HG02610 (cell line): Measurements from ENCODE around the gene METTL25B.

ENCODE experiments used
- ATAC-seq: cut with Tn5 transposase; IDR thresholded peaks from one replicate; pipeline ENCODE4 v1.9.1; 2021; ENCODE audit warnings: mild to moderate bottlenecking, moderate library complexity; ENCODE audit not compliant: unreplicated experiment

METTL25B gene

DNA sequence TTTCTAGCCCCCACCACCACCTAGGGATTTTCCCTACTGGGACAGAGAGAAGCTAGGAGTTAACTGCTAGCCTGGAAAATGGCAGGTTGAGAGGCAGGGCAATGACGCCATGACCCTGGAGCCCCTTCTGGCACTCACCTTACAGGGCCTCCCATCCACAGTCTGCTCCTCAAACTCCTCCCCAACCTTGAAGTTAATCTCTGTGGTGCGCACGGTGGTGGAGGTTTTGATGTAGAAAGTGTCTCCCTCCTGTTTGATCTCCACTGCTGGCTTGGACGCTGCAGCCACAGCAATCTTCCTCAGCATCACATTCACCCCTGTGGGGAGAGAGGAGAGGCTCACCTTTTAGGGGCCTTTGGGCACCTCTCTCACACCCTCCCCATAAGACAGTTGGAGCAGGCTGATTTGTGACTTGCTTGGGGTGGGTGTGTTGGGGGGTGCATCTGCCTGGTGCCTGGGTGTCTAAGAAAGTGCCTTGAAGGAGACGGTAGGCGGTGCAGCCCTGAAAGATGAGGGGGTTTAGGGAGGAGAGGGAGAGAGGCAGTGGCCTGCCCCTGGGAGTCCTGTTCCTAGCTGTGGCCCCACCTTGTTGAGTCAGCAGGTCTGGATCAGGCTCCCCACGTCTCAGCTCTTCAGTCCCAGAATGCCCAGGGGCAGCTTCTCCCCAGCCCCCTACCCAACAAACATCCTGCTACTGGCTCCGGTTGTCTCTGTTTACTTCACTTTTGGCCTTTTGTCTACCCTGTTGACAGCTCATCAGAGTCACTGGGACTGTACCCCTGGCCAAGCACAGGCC lies 27.3 kb upstream of the METTL25B start:
- no peak for ATAC-seq

DNA sequence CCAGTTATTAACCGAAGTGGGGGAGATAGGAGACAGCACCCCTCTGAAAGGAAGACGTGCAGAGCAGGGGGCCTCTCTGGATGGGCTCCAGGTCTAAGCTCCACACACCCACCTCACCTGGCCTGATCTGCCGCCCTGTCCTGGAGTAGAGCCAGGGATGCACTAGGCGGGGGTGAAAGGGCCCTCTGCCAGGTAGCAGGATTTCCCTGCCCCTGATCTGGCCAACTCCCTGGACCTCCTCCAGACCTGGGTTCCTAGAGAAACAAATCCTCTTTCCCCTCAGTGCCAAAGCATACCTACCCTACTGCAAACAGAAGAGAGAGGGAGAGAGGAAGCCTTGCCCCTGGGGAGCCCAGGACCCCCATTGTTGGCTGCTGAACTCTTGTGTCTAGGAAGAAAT lies 24.9 kb upstream of the METTL25B start:
- no peak for ATAC-seq

DNA sequence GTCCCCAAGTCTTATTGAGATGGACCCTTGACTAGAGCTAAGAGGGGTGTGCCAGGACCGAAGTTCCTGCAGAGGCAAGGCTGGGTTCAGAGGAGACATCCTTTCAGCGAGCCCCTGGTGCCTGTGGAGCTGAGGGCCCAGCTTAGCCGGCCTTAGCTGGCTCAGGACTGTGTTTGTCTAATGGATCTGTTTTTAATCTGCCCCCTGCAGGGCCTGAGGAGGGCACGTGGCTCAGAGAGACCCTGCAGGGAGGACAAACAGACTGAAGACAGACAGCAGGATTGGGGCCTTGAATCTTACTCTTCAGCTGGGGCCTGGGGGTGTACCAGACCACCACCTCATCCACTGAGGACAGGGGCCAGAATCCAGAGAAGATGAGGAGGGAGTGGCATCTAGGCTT lies 24.5 kb upstream of the METTL25B start:
- ATAC-seq, result no peak

DNA sequence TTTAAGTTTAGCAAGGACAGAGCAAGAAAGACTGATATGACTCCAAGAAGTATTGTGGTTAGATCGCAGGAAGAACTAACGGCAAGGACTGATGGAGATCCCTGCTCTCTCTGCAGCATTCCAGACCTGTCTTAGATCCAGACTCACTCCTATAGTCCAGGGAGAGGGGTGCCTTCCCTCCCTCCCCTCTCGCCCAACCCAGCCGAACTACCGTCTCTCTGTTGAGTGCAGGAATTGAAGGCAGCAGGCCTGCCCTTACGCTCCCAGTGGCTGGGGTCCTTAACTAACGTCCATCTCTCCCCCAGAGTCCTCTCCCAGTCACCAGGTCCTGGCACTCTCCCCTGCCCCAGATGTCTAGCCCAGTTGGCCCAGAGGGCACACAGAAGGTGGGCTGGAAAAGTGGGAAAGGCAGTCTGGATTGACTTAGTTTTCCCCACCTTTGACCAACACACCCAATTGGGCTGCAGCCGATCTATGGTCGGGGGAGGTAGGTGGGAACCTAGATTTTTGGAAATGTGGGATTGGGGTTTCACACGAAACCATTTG lies 24.0 kb upstream of the METTL25B start:
- ATAC-seq, result no peak

DNA sequence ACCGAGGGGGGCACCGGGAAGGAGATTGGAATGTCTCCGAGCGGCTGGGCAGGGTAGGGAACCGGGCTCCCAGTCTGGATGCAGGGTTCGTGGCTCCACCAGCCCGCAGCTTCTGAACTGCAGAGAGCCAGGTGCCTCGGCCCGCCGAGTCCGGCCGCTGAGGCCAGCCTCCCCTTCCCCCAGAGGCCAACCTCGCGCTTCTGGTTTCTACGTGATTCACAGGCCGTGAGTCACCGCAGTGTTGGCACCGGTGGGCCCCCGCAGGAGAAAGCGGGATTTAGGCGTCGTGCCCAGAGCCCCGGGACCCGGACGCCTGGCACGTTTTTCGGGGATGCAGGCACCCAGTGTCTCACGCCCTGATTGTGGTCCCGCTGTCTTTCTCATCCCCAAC lies 23.3 kb upstream of the METTL25B start:
- no peak for ATAC-seq

DNA sequence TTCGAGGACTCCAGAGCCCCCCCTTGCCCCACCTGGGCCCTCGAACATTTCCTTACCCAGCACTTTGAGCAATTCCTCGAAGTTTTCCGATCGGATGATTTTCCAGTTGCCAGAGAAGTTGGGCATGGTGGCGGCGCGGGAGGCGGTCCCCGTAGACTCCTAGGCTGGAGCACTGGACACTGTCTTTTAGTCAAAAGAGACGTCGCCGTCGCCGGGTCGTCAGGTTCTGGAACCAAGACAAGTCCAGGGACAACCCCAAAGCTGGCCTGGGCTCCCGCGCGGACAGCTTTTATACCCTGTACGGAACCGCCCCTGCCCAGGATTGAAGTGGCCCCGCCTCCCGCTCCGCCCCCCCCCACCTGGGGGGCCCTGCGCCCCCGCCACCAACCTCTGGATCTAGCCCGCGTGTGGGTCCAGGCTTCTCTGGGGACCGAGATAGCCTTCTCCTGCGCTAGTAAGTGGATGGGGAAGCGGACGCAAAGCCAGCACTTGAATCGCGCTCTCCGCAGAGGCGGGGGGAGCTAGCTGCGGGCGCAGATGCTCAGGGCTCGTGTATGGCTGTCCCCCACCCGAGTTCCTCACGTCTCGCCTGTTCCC lies 22.9 kb upstream of the METTL25B start, which contains the start of gene CRABP2:
TSS of gene CRABP2 (minus strand) at position 263 of the 597 bp plus-strand sequence. CDS start at position 126, 137 bp downstream.
- ATAC-seq, result no peak

DNA sequence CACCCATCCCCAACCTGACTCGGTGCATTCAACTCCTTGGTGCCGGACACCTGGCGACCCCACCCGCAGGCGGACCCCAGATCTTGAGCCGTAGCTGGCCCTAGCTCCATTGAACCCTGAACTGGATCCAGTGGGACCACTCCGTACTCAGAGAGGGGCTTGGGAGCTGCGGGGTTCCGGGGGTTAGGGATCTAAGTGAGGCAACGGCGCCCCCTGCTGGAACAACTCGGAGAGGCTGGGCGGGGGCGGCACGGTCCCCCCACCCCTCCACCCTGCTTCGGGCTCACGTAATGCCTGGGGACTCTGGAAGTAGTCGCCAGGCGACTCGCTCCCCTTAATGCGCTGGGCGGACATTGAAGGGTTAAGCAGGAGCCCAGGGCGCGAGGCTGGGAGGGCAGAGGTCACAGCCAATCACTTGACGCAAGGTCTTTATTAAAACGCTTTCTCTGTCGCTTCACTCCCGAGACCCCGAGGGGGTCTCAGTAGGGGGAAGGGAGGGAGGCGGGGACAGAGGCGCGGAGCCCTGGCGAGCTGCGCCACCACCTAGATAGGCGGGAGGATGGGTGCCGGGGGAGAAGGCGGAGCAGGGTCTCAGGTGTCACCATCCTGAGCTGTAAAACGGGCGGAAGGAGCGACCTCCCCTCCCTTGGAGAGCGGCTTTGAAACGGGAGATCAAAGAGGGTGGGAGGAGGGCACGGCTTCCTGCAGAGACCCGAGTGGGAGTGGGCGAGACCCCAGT lies 22.2 kb upstream of the METTL25B start:
- no peak for ATAC-seq

DNA sequence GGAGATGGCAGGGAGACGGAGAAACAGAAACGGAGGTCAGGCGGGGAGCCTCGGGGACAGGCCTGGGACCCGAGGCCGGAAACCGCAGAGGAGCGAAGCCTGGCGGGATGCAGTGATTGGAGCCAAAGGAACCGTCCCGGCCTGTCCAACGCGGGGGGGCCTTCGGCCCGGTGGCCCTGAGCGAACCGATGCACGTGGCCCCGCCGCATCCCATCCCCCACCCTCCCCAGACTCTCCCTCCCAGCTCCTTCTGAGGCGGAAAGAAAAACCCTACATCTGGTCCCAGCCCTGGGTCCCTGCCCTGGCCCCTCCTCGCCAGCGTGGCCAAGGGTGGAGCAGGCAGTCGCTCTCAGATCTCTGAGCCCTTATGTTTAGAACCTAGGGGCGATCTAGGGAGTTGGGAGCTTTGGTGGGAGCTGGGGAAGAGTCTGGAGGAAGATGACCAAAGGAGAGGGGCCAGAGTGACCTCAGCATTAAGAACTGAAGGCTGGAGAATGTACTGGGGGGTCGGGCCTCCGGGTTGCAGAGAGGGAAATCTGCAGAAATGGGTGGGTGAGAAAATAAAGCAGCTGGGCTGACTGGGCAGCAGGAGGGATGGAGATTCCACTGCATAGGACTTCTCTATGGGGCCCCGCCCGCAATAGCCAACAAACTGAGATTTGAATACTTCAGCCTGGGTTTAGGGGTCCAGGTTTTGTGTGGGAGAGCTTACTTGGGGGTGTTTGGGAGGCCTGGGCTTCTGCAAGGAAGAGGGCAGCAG lies 21.4 kb upstream of the METTL25B start:
- ATAC-seq, result no peak

DNA sequence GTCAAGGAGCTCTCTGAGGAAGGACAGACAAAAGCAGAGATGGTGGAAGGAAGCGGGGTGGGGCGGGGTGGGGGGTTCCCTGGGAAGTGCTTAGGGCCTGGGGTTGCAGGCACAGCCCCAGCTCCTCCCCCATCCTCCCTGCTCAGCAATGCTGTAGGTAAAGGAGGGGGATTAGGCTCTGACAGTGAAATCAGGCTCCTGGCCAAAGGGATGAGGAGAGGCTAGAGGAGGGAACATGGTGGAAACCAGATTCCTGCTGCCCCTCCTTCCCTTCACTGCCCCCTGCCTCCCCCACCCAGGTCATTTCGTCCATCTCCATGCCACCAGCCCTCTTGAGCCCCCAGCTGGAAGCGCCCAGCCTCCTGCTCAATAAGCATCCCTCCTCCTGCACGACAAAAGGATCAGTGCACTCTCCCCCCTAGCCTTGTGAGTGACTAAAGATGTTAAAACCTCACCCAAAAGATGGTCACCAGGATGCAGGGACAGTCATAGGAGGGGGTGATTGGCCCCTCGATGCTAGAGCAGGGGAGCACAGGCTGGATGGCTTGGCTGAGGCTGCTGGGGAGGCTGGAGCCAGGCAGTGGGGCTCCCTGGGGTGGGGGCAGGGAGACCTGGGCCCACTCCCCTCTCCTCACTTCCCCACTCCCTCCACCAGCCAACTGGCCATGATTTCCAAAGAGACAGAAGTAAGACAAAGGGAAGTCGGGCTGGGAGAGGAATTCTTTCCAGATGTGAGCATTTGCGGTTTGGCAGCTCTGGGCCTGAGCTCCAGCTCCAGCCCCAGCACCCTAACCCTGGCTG lies 20.7 kb upstream of the METTL25B start:
- no peak for ATAC-seq

DNA sequence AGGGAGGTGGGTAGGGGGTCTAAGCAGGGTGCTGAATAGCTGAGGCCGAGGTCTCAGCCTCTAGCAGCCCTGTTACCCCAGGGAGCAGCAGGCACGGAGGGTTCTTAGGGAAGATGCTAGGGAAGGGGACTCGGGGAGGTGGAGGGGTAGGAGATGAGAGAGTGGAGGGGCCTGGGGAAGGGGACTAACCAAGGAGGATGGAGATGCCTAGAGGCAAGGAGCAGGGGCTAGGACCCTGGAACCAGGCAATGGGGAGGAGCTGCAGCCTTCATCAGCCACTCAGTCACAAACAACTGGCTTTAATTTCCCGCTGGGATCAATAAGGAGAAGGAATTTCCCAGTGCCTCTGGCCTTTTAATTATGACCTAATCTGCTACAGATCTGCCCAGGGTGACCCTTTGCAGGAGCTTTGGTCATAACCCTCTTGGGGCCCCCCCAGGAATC lies 20.0 kb upstream of the METTL25B start:
- no peak for ATAC-seq

DNA sequence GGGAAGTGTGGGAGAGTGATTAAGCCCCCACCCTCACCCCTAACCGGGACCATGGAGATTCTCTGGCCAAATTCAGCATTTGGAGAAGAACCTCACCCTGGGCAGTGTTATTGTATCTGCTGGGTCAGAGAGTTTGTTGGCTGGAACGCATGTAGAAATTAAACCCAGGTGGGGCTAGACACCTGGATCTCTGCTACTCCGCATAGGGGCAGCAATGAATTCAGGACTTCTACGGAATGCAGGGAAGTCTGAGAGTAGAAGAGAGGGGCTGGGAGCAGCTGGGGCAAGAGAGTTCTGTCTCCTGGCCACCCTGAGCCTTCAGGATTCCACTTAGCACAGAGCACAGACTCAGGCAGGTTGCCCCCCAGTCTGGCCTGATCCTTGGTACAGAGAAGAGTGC lies 19.2 kb upstream of the METTL25B start:
- ATAC-seq, result no peak

DNA sequence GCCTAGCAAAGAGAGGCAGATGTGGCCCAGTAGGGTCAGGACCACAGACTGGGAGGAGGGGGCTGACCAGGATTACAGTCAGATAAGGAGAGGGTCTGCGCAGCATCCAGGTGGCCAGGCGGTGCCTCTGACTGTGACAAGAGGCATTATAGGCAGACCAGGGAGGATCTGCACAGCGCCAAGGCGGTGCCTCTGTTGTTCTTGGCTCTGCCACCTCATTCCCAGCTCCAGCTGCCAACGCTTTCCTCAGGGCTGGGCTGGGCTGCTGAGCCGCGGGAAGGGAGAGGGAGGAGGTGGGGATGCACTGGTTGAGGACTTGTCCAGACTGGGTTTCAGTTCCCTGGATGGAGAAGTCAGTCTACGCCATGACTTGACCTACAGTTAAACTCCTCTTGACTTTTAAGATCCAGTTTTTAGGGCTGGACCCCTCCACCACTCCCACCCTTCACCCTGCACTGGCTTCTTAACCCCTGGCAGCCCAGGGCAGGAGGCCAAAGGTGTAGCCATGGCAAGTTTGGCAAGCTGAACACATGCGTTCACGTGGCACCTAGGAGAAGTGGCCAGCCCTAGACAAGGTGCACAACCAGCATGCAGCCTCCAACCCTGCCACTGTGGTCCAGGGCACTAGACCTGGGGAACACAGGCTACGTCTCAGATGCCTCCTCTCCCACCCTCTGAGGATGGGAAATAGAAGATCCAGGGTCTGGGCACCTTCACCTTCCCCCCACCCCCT lies 18.3 kb upstream of the METTL25B start:
- ATAC-seq, result no peak

DNA sequence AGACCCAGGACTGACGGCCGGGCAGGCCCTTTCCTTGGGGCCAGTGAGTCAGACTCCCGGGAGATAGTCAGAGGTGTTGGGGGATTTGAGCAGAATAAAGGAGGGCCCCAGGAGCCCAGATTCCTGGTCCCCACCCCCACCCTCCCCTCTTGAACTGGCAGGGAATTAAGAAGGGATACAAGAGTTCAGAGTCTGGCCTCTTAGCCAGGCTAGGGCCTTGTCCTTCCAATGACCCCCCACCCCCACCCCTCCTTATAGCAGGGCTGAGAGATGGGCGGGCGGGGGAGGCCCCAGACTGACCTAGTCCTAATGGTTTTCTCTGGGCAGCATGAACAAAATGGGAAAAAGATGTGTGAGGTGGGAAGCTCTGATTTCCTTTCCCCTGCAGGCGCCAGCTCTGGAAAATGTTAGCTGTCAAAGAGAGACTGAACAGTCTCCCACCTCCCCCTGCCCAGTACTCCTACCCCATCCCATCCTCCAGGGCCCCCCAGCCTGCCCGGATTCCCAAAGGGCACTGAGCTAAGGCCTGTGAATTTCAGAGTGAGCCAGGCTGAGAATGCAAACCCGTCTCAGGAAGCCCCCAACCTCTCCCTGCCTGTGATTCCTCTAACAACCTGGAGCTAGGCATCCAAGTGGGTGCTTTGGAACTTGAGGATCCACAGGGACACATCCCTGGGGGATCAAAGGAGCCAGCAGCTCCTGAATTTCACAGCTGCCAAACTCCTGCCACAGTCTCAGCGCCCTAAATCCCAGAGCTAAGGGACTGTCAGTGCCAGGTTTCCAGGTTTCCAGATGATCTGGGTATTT lies 17.1 kb upstream of the METTL25B start:
- no peak for ATAC-seq

DNA sequence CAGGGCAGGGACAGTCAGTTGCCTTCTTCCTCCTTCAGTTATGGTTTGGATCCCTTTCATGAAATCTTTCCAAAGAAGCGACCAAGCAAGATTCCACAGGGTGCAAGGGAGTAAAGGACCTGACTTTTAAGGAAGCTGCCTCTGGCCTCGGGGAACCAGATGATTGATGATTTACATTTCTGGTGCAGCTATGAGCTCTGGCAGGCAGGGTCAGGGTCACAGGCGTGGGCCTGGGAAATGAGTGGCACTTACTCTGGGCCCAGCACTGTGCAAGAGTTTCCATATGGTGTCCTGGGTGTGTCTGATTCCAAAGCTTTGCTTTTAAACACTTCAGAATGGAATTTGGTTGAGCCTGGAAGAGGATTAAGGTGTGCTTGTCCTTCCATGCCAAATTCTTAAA lies 15.6 kb upstream of the METTL25B start:
- no peak for ATAC-seq

DNA sequence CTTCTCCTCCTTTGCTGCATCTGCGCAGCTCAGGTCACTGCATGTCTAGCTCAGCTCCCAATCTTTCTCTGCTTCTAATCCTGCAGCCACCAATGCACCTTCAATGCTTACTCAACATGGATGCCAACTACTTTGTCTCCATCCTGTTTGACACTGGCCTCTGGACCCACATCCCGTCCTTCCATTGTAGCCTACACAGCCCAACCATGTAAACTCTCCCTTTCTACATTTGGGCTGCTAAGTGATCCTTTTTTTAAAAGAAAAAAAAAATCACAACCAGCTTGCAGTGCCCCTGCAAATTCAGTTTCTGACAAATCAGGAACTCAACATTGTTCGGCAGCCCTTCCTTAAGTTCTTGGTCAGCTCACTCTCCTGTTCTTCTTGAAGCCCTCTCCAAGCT lies 13.4 kb upstream of the METTL25B start:
- no peak for ATAC-seq

DNA sequence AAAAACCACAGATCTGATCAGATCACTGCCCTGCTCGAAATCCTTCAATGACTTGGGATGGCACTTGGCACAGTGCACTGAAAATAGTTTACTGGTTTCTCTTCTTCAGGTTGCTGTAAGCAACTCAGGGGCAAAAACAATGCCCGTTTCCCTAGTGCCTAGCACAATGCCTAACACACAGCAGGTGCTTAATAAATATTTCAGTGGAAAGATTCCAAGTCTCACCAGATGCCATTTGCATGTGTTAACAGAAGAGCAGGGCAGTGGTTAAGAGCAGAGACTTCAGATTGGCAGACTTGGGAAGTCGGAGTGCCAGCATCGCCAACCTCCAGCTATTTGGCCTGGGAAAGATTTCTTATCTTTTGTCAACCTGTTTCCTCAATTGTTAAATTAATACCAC lies 10.9 kb upstream of the METTL25B start:
- ATAC-seq, result no peak

DNA sequence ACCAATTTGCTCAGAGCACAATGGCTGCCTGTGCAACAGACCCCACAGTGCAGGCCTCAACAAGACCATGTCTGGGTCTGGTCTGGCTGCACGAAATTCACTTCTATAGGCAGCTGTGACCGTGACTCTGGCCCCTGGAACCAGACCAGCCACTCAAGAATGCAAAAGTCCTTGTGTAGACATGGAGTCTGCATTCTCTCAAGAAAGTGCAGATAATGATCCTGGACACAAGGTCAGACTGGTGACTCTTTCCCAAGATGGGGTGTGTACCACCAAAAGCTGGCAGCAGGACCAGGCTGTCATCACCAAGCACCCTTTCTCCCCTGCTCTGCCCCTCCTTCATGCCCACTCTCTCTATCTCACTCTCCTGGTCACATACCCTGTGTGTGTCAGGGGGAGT lies 7.1 kb upstream of the METTL25B start:
- no peak for ATAC-seq

DNA sequence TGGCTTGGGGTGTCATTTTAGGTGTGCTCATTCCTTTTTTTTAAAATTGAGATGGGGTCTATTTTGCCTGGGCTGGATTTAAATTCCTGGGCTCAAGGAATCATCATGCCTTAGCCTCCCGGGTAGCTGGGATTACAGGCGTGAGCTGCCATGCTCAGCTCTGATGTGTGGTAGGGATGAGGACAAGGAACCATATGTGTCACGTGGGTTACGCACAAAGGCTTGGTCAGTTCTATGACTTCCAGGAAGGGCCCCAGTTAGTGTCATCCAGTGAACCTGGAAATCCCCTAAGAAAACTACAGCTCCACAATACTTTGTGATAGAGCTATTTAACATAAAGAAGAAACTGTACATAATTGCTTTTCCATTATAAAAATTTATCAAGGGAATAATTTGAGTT lies 6.7 kb upstream of the METTL25B start:
- ATAC-seq, result peak; percentile 46
